ENCODE measurements around the gene CEP95. TPM values are rescaled to one million over a fixed set of nuclear protein-coding genes. Genes with fewer than 3 reads are reported as not detected.
"Not testable (repeated sequence)": the region's sequence is repeated elsewhere in the genome, so short reads cannot be mapped to it uniquely, and the experiment has no call there.

Gene CEP95
- total and polyA plus RNA-seq, 9 donors, result 44.5 to 87.2 (median 63.3) TPM

GRCh38 chr17:64460955-64461354, 45.8 kb upstream of the CEP95 start:
- H3K27ac ChIP-seq, result no peak overlapping the region
- WGBS, 3 donors, result 73 to 76% (median 74%) methylated on average over 8 of the region's 8 CpGs
- intact Hi-C loops (cut with DNase I), result no loop called here
- H3K9me3 ChIP-seq, result no peaks in the 10 kb centered on the region
- H3K27me3 ChIP-seq, result no peaks in the 10 kb centered on the region
- DNase-seq, result peak in 1 of 5 donors; percentile 35
- no peak overlapping the region for H3K4me3 ChIP-seq
- TF ChIP-seq CTCF (IDR thresholded peaks at IDR 0.05) (no peak), EP300 (IDR thresholded peaks at IDR 0.05) (no peak), POLR2A (IDR thresholded peaks at IDR 0.05) (no peak)
- H3K36me3 ChIP-seq, result no peaks in the 10 kb centered on the region
- peaks cover 1% of the 10 kb centered on the region for H3K4me1 ChIP-seq (ENCODE audit: insufficient read depth)

GRCh38 chr17:64461788-64462187, 45.0 kb upstream of the CEP95 start:
- Histone ChIP-seq H3K4me1 (ENCODE audit: insufficient read depth) (peaks cover 1% of the 10 kb centered on the region), H3K4me3 (no peak overlapping the region), H3K9me3 (no peaks in the 10 kb centered on the region), H3K27ac (no peak overlapping the region), H3K27me3 (no peaks in the 10 kb centered on the region), H3K36me3 (no peaks in the 10 kb centered on the region)
- no peak for DNase-seq
- no peak for TF ChIP-seq CTCF (IDR thresholded peaks at IDR 0.05)
- no peak for TF ChIP-seq POLR2A (IDR thresholded peaks at IDR 0.05)
- TF ChIP-seq EP300 (IDR thresholded peaks at IDR 0.05), result no peak
- intact Hi-C loops (cut with DNase I), result no loop called here
- WGBS, 3 donors, result 72 to 74% (median 72%) methylated on average over 6 of the region's 6 CpGs

GRCh38 chr17:64466019-64466735, 40.6 kb upstream of the CEP95 start:
- no peaks in the 10 kb centered on the region for H3K4me1 ChIP-seq (ENCODE audit: insufficient read depth)
- no peak for DNase-seq
- no peak overlapping the region for H3K4me3 ChIP-seq
- H3K27ac ChIP-seq, result no peak overlapping the region
- H3K36me3 ChIP-seq, result no peaks in the 10 kb centered on the region
- H3K9me3 ChIP-seq, result no peaks in the 10 kb centered on the region
- intact Hi-C loops (cut with DNase I), result no loop called here
- TF ChIP-seq POLR2A (IDR thresholded peaks at IDR 0.05) (no peak), CTCF (IDR thresholded peaks at IDR 0.05) (no peak), EP300 (IDR thresholded peaks at IDR 0.05) (no peak)
- 72 to 78% (median 74%) methylated on average over 9 of the region's 9 CpGs for WGBS, 3 donors
- no peaks in the 10 kb centered on the region for H3K27me3 ChIP-seq

GRCh38 chr17:64466834-64467233, 39.9 kb upstream of the CEP95 start:
- H3K9me3 ChIP-seq; H3K4me3 ChIP-seq; intact Hi-C loops (cut with DNase I); DNase-seq; H3K36me3 ChIP-seq; H3K27ac ChIP-seq; H3K27me3 ChIP-seq; H3K4me1 ChIP-seq (ENCODE audit: insufficient read depth): not testable (repeated sequence)
- 51 to 91% (median 71%) methylated on average over 1 of the region's 1 CpG for WGBS, 3 donors

GRCh38 chr17:64470625-64471024, 36.2 kb upstream of the CEP95 start:
- no peak for DNase-seq
- H3K27ac ChIP-seq, result no peak overlapping the region
- no peaks in the 10 kb centered on the region for H3K9me3 ChIP-seq
- no peak for TF ChIP-seq POLR2A (IDR thresholded peaks at IDR 0.05)
- no peak for TF ChIP-seq EP300 (IDR thresholded peaks at IDR 0.05)
- TF ChIP-seq CTCF (IDR thresholded peaks at IDR 0.05), result no peak
- H3K27me3 ChIP-seq, result no peaks in the 10 kb centered on the region
- WGBS, 3 donors, result 60 to 75% (median 63%) methylated on average over 4 of the region's 4 CpGs
- intact Hi-C loops (cut with DNase I), result no loop called here
- H3K4me3 ChIP-seq, result no peak overlapping the region
- no peaks in the 10 kb centered on the region for H3K36me3 ChIP-seq
- H3K4me1 ChIP-seq (ENCODE audit: insufficient read depth), result no peaks in the 10 kb centered on the region

Data from ovary (tissue), 9 donors.